ENCODE data around the gene TBCK. TPM values are rescaled to one million over a fixed set of nuclear protein-coding genes. Genes with fewer than 3 reads are reported as not detected.

TBCK gene
- total RNA-seq, 1 donor from 2014 or later, result 81.4 TPM

- no peaks in the 10 kb centered on the region for H3K4me1 Mint-ChIP-seq (ENCODE audit: low read depth, unreplicated experiment)
- no peaks in the 10 kb centered on the region for H3K36me3 Mint-ChIP-seq (ENCODE audit: unreplicated experiment)
- no peaks in the 10 kb centered on the region for H3K9me3 Mint-ChIP-seq (ENCODE audit: unreplicated experiment)
- TF ChIP-seq, protein P1, sequence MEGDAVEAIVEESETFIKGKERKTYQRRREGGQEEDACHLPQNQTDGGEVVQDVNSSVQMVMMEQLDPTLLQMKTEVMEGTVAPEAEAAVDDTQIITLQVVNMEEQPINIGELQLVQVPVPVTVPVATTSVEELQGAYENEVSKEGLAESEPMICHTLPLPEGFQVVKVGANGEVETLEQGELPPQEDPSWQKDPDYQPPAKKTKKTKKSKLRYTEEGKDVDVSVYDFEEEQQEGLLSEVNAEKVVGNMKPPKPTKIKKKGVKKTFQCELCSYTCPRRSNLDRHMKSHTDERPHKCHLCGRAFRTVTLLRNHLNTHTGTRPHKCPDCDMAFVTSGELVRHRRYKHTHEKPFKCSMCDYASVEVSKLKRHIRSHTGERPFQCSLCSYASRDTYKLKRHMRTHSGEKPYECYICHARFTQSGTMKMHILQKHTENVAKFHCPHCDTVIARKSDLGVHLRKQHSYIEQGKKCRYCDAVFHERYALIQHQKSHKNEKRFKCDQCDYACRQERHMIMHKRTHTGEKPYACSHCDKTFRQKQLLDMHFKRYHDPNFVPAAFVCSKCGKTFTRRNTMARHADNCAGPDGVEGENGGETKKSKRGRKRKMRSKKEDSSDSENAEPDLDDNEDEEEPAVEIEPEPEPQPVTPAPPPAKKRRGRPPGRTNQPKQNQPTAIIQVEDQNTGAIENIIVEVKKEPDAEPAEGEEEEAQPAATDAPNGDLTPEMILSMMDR (IDR thresholded peaks at IDR 0.05; ENCODE audit: partially characterized antibody, unreplicated experiment), result no peak
- no peak overlapping the region for H3K27ac Mint-ChIP-seq (ENCODE audit: unreplicated experiment)
- no peaks in the 10 kb centered on the region for H3K27me3 Mint-ChIP-seq (ENCODE audit: unreplicated experiment)
- H3K4me3 Mint-ChIP-seq (ENCODE audit: unreplicated experiment), result no peak overlapping the region
- no peak for DNase-seq
These were observed 62.5 kb downstream of the TBCK start for GRCh38 chr4:106253364-106254129.

- no peak for DNase-seq
- H3K27ac Mint-ChIP-seq (ENCODE audit: unreplicated experiment), result no peak overlapping the region
- H3K36me3 Mint-ChIP-seq (ENCODE audit: unreplicated experiment), result no peaks in the 10 kb centered on the region
- no peaks in the 10 kb centered on the region for H3K27me3 Mint-ChIP-seq (ENCODE audit: unreplicated experiment)
- TF ChIP-seq, protein P1 (IDR thresholded peaks at IDR 0.05; ENCODE audit: partially characterized antibody, unreplicated experiment), result no peak
- H3K9me3 Mint-ChIP-seq (ENCODE audit: unreplicated experiment), result peaks cover 3% of the 10 kb centered on the region
- no peaks in the 10 kb centered on the region for H3K4me1 Mint-ChIP-seq (ENCODE audit: low read depth, unreplicated experiment)
- no peak overlapping the region for H3K4me3 Mint-ChIP-seq (ENCODE audit: unreplicated experiment)
These were observed 68.4 kb downstream of the TBCK start for GRCh38 chr4:106247600-106247999.

DNA sequence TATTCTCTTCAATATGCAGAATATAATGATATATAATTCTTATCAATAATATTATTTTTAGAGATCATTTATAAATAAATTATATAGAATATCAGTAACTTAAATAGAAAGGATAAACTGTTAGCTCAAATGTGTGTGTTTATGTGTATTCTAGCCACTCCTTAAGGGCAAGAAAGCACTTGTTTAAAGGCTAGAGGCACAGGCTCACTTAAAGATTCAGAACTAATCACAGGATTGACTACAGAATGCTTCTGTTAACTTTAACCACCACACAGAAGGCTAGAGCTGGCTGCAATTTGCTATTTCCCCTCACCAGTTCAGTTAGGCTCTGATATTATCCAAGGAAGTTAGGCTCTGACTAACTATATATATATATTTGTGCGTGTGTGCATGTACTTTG is 69.6 kb downstream of the TBCK start:
- TF ChIP-seq, protein P1 (IDR thresholded peaks at IDR 0.05; ENCODE audit: partially characterized antibody, unreplicated experiment), result no peak
- no peak overlapping the region for H3K27ac Mint-ChIP-seq (ENCODE audit: unreplicated experiment)

DNA sequence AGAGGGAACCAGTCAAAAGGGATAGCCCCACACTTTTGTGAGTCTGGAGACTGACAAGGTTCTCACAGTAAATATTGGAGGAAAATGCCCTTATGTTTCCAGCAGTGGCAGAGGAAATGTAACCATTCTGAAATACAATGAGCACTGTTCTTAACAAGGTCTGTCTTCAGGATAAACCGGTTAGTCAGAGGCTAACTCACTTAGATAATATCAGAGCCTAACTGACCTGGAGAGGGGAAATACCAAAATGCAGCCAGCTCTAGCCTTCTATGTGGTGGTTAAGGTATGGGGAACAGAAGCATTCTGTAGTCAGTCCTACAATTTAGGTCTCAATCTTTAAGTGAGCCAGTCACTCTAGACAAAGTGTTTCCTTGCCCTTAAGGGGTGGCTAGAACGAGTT is 70.8 kb downstream of the TBCK start:
- no peak overlapping the region for H3K4me3 Mint-ChIP-seq (ENCODE audit: unreplicated experiment)

More for the DNA sequence above, 69.6 kb downstream of the TBCK start:
- no peaks in the 10 kb centered on the region for H3K36me3 Mint-ChIP-seq (ENCODE audit: unreplicated experiment)
- no peak for DNase-seq
- H3K4me1 Mint-ChIP-seq (ENCODE audit: low read depth, unreplicated experiment), result no peaks in the 10 kb centered on the region
- no peak overlapping the region for H3K4me3 Mint-ChIP-seq (ENCODE audit: unreplicated experiment)
- H3K9me3 Mint-ChIP-seq (ENCODE audit: unreplicated experiment), result peaks cover 3% of the 10 kb centered on the region
- H3K27me3 Mint-ChIP-seq (ENCODE audit: unreplicated experiment), result no peaks in the 10 kb centered on the region

DNA sequence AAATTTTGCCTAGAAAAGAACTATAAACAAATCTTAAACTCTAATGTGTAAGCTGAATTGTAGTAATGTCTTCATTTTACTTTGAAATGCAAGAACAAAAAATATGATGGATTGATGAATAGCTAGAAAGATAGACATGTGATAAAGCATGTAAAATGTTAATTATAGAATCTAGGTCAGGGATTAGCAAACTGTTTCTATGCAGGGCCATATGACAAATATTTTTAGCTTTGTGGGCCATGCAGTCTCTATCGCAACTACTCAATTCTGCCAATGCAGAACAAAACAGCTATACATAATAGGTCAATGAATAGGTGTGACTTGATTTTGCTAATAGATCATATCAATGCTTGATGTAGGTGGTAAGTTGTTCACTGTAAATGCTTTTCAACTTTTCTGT is 75.3 kb downstream of the TBCK start:
- H3K27me3 Mint-ChIP-seq (ENCODE audit: unreplicated experiment), result no peaks in the 10 kb centered on the region
- no peak overlapping the region for H3K27ac Mint-ChIP-seq (ENCODE audit: unreplicated experiment)
- no peak for DNase-seq
- no peaks in the 10 kb centered on the region for H3K36me3 Mint-ChIP-seq (ENCODE audit: unreplicated experiment)
- TF ChIP-seq, protein P1 (IDR thresholded peaks at IDR 0.05; ENCODE audit: partially characterized antibody, unreplicated experiment), result no peak
- peaks cover 4% of the 10 kb centered on the region for H3K4me1 Mint-ChIP-seq (ENCODE audit: low read depth, unreplicated experiment)
- no peak overlapping the region for H3K4me3 Mint-ChIP-seq (ENCODE audit: unreplicated experiment)
- peaks cover 2% of the 10 kb centered on the region for H3K9me3 Mint-ChIP-seq (ENCODE audit: unreplicated experiment)

More for the DNA sequence above, 70.8 kb downstream of the TBCK start:
- Mint-ChIP-seq H3K27ac (ENCODE audit: unreplicated experiment) (no peak overlapping the region), H3K27me3 (ENCODE audit: unreplicated experiment) (no peaks in the 10 kb centered on the region), H3K9me3 (ENCODE audit: unreplicated experiment) (peaks cover 3% of the 10 kb centered on the region), H3K36me3 (ENCODE audit: unreplicated experiment) (no peaks in the 10 kb centered on the region), H3K4me1 (ENCODE audit: low read depth, unreplicated experiment) (no peaks in the 10 kb centered on the region)
- TF ChIP-seq, protein P1 (IDR thresholded peaks at IDR 0.05; ENCODE audit: partially characterized antibody, unreplicated experiment), result no peak
- DNase-seq, result no peak

Measured in glutamatergic neuron (in vitro differentiated cells).